Left ventricle myocardium inferior (tissue), 1 donor: ENCODE data around the gene HECW1. TPM values are rescaled to one million over a fixed set of nuclear protein-coding genes. Genes with fewer than 3 reads are reported as not detected.

Source experiments
- DNase-seq: peaks from one replicate; pipeline ENCODE4 v3.0.0-alpha.2; 2020
- H3K27ac ChIP-seq: fragments of 200-600 bp; replicated peaks from 2 replicates; pipeline ENCODE4 v1.8.0; 2021
- H3K27me3 ChIP-seq: fragments of 200-600 bp; 2 replicates; pipeline ENCODE4 v1.8.0; 2021; ENCODE audit warnings: low read depth
- H3K36me3 ChIP-seq: fragments of 200-600 bp; 2 replicates; pipeline ENCODE4 v1.8.0; 2021
- H3K4me1 ChIP-seq: fragments of 200-600 bp; 2 replicates; pipeline ENCODE4 v1.8.0; 2021
- H3K4me3 ChIP-seq: fragments of 200-600 bp; 2 replicates; pipeline ENCODE4 v1.8.0; 2021; ENCODE audit warnings: mild to moderate bottlenecking, moderate library complexity
- H3K9me3 ChIP-seq: fragments of 200-600 bp; replicated peaks from 2 replicates; pipeline ENCODE4 v1.8.0; 2021
- CTCF ChIP-seq: fragments of 200-600 bp; IDR thresholded peaks from 2 replicates; pipeline ENCODE4 v1.8.0; 2021; ENCODE audit warnings: antibody characterized with exemption, mild to moderate bottlenecking, borderline replicate concordance
- intact Hi-C: fragments of 100-400 bp; cut with micrococcal nuclease; formaldehyde crosslinking; loops from one replicate; pipeline ENCODE4 v1.11.0; 2022
- total RNA-seq: library from RNA; stranded (reverse); fragmentation: NEBNext Ultra II Directional; extraction: Animal tissue kit (Norgen Biotek cat#: 25700); gene quantifications from one replicate; pipeline ENCODE4 v1.2.1, GENCODE V29; 2021
- donor health status: DM: no; HTN: yes; CAD: no; lungs with severe emphysema.

The HECW1 gene
- total RNA-seq, 1 donor from 2014 or later = not detected

GRCh38 chr7:43492896-43493295 is 380.4 kb downstream of the HECW1 start:
- Histone ChIP-seq H3K27ac (no peak overlapping the region), H3K4me3 (no peak overlapping the region), H3K4me1 (peaks cover 14% of the 10 kb centered on the region), H3K36me3 (no peaks in the 10 kb centered on the region), H3K27me3 (no peaks in the 10 kb centered on the region), H3K9me3 (no peaks in the 10 kb centered on the region)
- no peak for TF ChIP-seq CTCF
- intact Hi-C loops = no loop called here
- DNase-seq = no peak

- H3K4me3 ChIP-seq = no peak overlapping the region
- no peak overlapping the region for H3K27ac ChIP-seq
- H3K4me1 ChIP-seq = no peaks in the 10 kb centered on the region
- no peak for TF ChIP-seq CTCF
- no peaks in the 10 kb centered on the region for H3K36me3 ChIP-seq
- no peak for DNase-seq
- no peaks in the 10 kb centered on the region for H3K9me3 ChIP-seq
- intact Hi-C loops = no loop called here
- H3K27me3 ChIP-seq = peaks cover 8% of the 10 kb centered on the region
Measured at GRCh38 chr7:43495572-43495971, 383.1 kb downstream of the HECW1 start.

DNA sequence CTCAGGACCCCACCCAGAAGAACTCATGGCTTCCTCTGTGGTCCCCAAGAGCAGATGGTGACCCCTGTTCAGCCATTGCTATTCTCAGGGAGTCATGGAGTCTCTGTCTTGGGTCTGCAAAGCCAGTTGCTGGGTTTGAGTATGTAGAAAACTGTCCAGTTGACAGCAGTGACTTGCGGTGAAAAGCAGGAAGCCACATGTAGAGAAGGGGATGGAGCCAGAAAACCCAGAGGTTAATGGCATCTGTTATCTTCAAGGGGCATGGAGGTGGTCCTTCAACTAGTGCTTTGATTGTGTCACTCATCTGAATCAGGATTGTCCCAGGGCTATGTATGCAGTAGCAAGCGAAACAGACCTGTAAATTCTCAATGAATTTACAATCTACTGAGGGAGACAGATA is 384.1 kb downstream of the HECW1 start:
- Histone ChIP-seq H3K27ac (no peak overlapping the region), H3K4me3 (no peak overlapping the region), H3K36me3 (no peaks in the 10 kb centered on the region), H3K27me3 (peaks cover 10% of the 10 kb centered on the region), H3K9me3 (no peaks in the 10 kb centered on the region), H3K4me1 (no peaks in the 10 kb centered on the region)
- TF ChIP-seq CTCF = no peak
- DNase-seq = no peak
- intact Hi-C loops = no loop called here

DNA sequence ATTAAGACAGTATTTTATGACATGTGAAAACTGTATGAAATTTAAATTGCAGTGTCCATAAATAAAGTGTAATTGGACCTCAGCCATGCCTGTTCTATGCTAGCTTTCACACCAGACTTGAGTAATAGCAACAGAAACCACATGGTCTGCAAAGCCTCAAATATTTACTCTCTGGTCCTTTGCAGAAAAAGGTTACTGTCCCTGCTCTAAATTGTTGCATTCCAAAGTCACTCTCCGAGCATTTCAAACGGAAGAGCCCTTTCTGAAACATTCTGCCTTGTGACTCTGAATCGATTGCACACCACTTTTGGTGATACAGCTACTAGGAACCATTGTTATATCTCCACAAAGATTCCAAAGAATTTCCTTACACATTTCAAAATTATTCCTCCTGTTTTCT is 389.4 kb downstream of the HECW1 start:
- peaks cover 10% of the 10 kb centered on the region for H3K27me3 ChIP-seq
- H3K36me3 ChIP-seq = no peaks in the 10 kb centered on the region
- H3K4me1 ChIP-seq = no peaks in the 10 kb centered on the region
- DNase-seq = no peak
- H3K4me3 ChIP-seq = no peak overlapping the region
- intact Hi-C loops = no loop called here
- H3K27ac ChIP-seq = no peak overlapping the region
- TF ChIP-seq CTCF = no peak
- no peaks in the 10 kb centered on the region for H3K9me3 ChIP-seq

GRCh38 chr7:43502941-43503340 is 390.5 kb downstream of the HECW1 start:
- intact Hi-C loops = no loop called here
- no peak for TF ChIP-seq CTCF
- Histone ChIP-seq H3K36me3 (no peaks in the 10 kb centered on the region), H3K9me3 (no peaks in the 10 kb centered on the region), H3K4me1 (no peaks in the 10 kb centered on the region), H3K4me3 (no peak overlapping the region), H3K27ac (no peak overlapping the region), H3K27me3 (peaks cover 10% of the 10 kb centered on the region)
- DNase-seq = no peak

GRCh38 chr7:43505412-43505811 is 393.0 kb downstream of the HECW1 start:
- intact Hi-C loops = no loop called here
- TF ChIP-seq CTCF = no peak

More at GRCh38 chr7:43505412-43505811, 393.0 kb downstream of the HECW1 start:
- H3K4me3 ChIP-seq = no peak overlapping the region
- H3K27ac ChIP-seq = no peak overlapping the region
- H3K36me3 ChIP-seq = no peaks in the 10 kb centered on the region
- DNase-seq = no peak
- H3K27me3 ChIP-seq = peaks cover 14% of the 10 kb centered on the region
- no peaks in the 10 kb centered on the region for H3K4me1 ChIP-seq
- H3K9me3 ChIP-seq = no peaks in the 10 kb centered on the region
